Mucosa of descending colon (tissue), 3 donors: Measurements from ENCODE around the gene MAP3K7CL. TPM values are rescaled to one million over a fixed set of nuclear protein-coding genes. Genes with fewer than 3 reads are reported as not detected.
A peak's percentile ranks its signal among the peaks of the same experiment; 100 is the strongest.

Experiments used
- ATAC-seq: fragments of 200-7000 bp; cut with Tn5 transposase; one replicate; pipeline ENCODE4 v1.9.1; 2020; ENCODE audit warnings: mild to moderate bottlenecking, moderate library complexity
- DNase-seq, 3 donors: peaks; one replicate each; pipeline ENCODE4 v3.0.0-alpha.2; 2020
- H3K36me3 ChIP-seq: fragments of 200-600 bp; one replicate; pipeline ENCODE4 v1.8.0; 2021; ENCODE audit warnings: low read depth, mild to moderate bottlenecking
- H3K4me1 ChIP-seq: fragments of 200-600 bp; one replicate; pipeline ENCODE4 v1.8.0; 2021; ENCODE audit warnings: low read depth, mild to moderate bottlenecking
- H3K4me3 ChIP-seq: fragments of 200-600 bp; one replicate; pipeline ENCODE4 v1.8.0; 2021; ENCODE audit warnings: mild to moderate bottlenecking
- H3K9me3 ChIP-seq: fragments of 200-600 bp; one replicate; pipeline ENCODE4 v1.8.0; 2021; ENCODE audit warnings: mild to moderate bottlenecking
- CTCF ChIP-seq: fragments of 200-600 bp; IDR thresholded peaks from one replicate; pipeline ENCODE4 v1.8.0; 2022; ENCODE audit warnings: antibody characterized with exemption, mild to moderate bottlenecking
- intact Hi-C, 2 donors: fragments of 100-400 bp; cut with DNase I in 1 of 2; cut with micrococcal nuclease in 1 of 2; formaldehyde crosslinking; loops; one replicate each; pipeline versions ENCODE4 v1.11.0 to v1.11.1; 2022; cut with DNase I, micrococcal nuclease
- total RNA-seq, 3 donors: library from RNA; stranded (reverse); fragmentation: NEBNext Ultra II Directional in 2 of 3; extraction: Animal tissue kit (Norgen Biotek cat#: 25700) in 2 of 3; gene quantifications; one replicate each; pipeline versions ENCODE4 v1.2.1 to v1.2.4, GENCODE V29; 2021 to 2023
- donor health status: DM: no; HTN: no; CAD: no; lungs with moderate emphysema.
- donor health status: DM: no; HTN: no; CAD: no.
- donor health status: DM: no; HTN: yes; CAD: no.

The MAP3K7CL gene
- total RNA-seq, 3 donors from 2014 or later: 2.2 to 7.9 (median 4.3) TPM

- Histone ChIP-seq H3K9me3 (no peaks in the 10 kb centered on the region), H3K36me3 (no peaks in the 10 kb centered on the region), H3K4me3 (no peak overlapping the region), H3K4me1 (no peaks in the 10 kb centered on the region)
- intact Hi-C loops: no loop called here
- DNase-seq (no peak), ATAC-seq (no peak)
- TF ChIP-seq CTCF: no peak
These were observed 58.9 kb downstream of the MAP3K7CL start for GRCh38 chr21:29189353-29189752.

DNA sequence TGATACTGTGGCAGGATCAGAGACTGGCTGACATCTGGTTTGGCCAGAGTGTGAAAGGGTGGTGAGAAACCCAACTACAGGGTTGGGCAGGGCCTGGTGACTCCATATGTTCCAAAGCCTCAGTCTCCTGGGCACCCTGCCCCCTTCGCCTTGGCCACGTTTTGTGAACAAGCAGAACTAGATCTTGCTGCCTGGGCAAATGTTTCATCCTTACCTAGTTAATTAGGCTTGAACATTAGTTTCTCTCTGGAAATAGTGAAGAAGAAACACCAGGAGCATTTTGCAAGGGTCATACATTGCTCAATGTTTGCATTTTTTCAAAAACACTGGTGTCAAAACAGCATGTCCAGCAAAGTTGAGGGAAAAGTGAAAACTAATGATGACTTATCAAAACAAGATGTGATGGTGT, 60.5 kb downstream of the MAP3K7CL start:
- DNase-seq (no peak), ATAC-seq (peak; percentile 10)
- Histone ChIP-seq H3K4me3 (no peak overlapping the region), H3K4me1 (no peaks in the 10 kb centered on the region), H3K9me3 (no peaks in the 10 kb centered on the region), H3K36me3 (no peaks in the 10 kb centered on the region)
- no peak for TF ChIP-seq CTCF
- intact Hi-C loops: no loop called here

DNA sequence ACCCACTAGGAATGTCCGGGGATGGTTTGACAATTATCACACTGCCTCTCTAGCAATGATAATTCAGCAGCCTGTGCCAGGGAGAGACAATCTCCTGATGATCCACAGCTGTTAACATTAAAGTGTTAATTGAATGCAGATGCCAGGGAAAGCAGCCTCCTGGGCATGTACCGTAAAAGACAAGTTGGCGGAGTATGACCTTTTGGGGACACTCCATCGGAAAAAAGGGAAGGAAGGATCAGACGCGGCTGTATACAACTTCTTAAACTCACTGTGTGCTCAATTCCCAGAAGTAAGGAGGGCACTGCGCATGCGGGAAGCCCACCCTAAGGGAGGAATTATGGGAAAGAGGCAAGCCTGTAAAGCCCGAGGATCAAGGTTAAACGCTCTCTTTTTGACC, 62.6 kb downstream of the MAP3K7CL start:
- Histone ChIP-seq H3K9me3 (no peaks in the 10 kb centered on the region), H3K36me3 (no peaks in the 10 kb centered on the region), H3K4me3 (no peak overlapping the region), H3K4me1 (no peaks in the 10 kb centered on the region)
- DNase-seq (no peak), ATAC-seq (no peak)
- TF ChIP-seq CTCF: no peak
- intact Hi-C loops: no loop called here

- no peaks in the 10 kb centered on the region for H3K36me3 ChIP-seq
- DNase-seq (no peak), ATAC-seq (no peak)
- H3K9me3 ChIP-seq: no peaks in the 10 kb centered on the region
- no peaks in the 10 kb centered on the region for H3K4me1 ChIP-seq
- TF ChIP-seq CTCF: no peak
- intact Hi-C loops: no loop called here
- H3K4me3 ChIP-seq: no peak overlapping the region
These were observed 63.5 kb downstream of the MAP3K7CL start for GRCh38 chr21:29193901-29194300.

GRCh38 chr21:29194342-29194741, 63.9 kb downstream of the MAP3K7CL start:
- Histone ChIP-seq H3K4me1 (no peaks in the 10 kb centered on the region), H3K9me3 (no peaks in the 10 kb centered on the region), H3K4me3 (no peak overlapping the region), H3K36me3 (no peaks in the 10 kb centered on the region)
- ATAC-seq: no peak
- TF ChIP-seq CTCF: no peak
- intact Hi-C loops: no loop called here
- DNase-seq: no peak

DNA sequence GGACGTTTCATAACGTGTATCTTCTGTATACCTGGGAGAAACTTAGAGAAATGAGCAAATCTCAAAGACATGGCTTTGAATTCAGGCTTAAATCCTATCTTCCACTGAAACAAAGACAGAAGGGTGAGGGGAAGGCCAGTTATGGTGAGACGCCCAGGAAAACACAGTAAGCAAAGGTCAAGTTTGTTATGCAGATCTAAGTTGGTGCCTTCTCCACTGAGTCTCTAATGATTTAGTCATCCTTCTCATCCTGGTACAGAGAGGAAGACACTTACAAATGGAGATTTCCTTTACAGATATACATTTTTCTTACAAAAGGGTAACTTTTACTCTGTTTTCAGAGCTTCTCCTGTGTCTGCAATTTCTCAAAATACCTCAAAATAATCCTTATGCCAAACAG, 64.4 kb downstream of the MAP3K7CL start:
- no peak for TF ChIP-seq CTCF

More for the DNA sequence above, 64.4 kb downstream of the MAP3K7CL start:
- ATAC-seq (no peak), DNase-seq (no peak)
- Histone ChIP-seq H3K36me3 (no peaks in the 10 kb centered on the region), H3K4me1 (no peaks in the 10 kb centered on the region), H3K4me3 (no peak overlapping the region), H3K9me3 (no peaks in the 10 kb centered on the region)
- intact Hi-C loops: no loop called here
